Mucosa of stomach (tissue), 1 donor: ENCODE measurements around the gene TP53I11.
A peak's percentile ranks its signal among the peaks of the same experiment; 100 is the strongest.

Source experiments
- H3K27me3 ChIP-seq: one replicate; pipeline ENCODE4 v1.7.0; 2013; ENCODE audit warnings: mild to moderate bottlenecking, low read length; ENCODE audit not compliant: control insufficient read depth, insufficient read depth
- H3K36me3 ChIP-seq: one replicate; pipeline ENCODE4 v1.7.0; 2013; ENCODE audit warnings: low read length; ENCODE audit not compliant: control insufficient read depth, insufficient read depth
- H3K4me1 ChIP-seq: one replicate; pipeline ENCODE4 v1.7.0; 2013; ENCODE audit warnings: mild to moderate bottlenecking, low read length; ENCODE audit not compliant: control insufficient read depth, insufficient read depth
- H3K4me3 ChIP-seq: one replicate; pipeline ENCODE4 v1.7.0; 2013; ENCODE audit warnings: low read length
- H3K9ac ChIP-seq: one replicate; pipeline ENCODE4 v1.7.0; 2013; ENCODE audit warnings: mild to moderate bottlenecking, low read length, moderate library complexity
- H3K9me3 ChIP-seq: one replicate; pipeline ENCODE4 v1.7.0; 2013; ENCODE audit warnings: mild to moderate bottlenecking, low read length, moderate library complexity; ENCODE audit not compliant: control insufficient read depth
- donor health status: Pancreatic carcinoma.

The TP53I11 gene

GRCh38 chr11:44950031-44950624 lies 555 bp downstream of the TP53I11 start:
- H3K4me1 ChIP-seq, result peaks cover 47% of the 10 kb centered on the region
- no peaks in the 10 kb centered on the region for H3K27me3 ChIP-seq
- H3K9me3 ChIP-seq, result no peaks in the 10 kb centered on the region
- H3K9ac ChIP-seq, result peak overlapping the region; percentile 88
- H3K4me3 ChIP-seq, result peak overlapping the region; percentile 84
- no peaks in the 10 kb centered on the region for H3K36me3 ChIP-seq

- Histone ChIP-seq H3K4me1 (peaks cover 41% of the 10 kb centered on the region), H3K9me3 (no peaks in the 10 kb centered on the region), H3K27me3 (no peaks in the 10 kb centered on the region), H3K36me3 (no peaks in the 10 kb centered on the region), H3K4me3 (peak overlapping the region; percentile 84), H3K9ac (peak overlapping the region; percentile 88)
Observed at GRCh38 chr11:44949160-44950030, 1.3 kb downstream of the TP53I11 start.

DNA sequence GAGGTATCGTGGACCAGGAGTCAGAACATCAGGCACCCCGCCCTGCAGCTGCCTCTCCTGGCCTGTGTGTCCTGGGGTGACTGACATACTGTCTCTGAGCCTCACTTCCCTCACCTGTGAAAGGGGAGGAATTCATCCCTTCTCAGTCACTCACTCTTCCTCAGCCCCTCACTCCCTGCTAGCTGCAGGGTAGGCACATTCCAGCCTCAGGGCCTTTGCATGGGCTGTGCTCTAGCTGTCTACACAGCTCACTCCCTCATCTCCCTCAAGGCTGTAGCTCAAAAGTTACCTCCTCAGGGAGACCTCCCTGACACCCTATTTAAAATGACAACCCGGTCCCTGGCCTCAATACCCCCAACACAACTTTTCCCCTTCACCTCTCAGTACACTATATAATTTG lies 2.5 kb downstream of the TP53I11 start:
- no peak overlapping the region for H3K9ac ChIP-seq
- no peaks in the 10 kb centered on the region for H3K9me3 ChIP-seq
- peaks cover 50% of the 10 kb centered on the region for H3K4me1 ChIP-seq
- H3K36me3 ChIP-seq, result no peaks in the 10 kb centered on the region
- H3K4me3 ChIP-seq, result no peak overlapping the region
- H3K27me3 ChIP-seq, result no peaks in the 10 kb centered on the region

- Histone ChIP-seq H3K9me3 (no peaks in the 10 kb centered on the region), H3K4me1 (peaks cover 50% of the 10 kb centered on the region), H3K27me3 (no peaks in the 10 kb centered on the region), H3K9ac (no peak overlapping the region), H3K36me3 (no peaks in the 10 kb centered on the region), H3K4me3 (no peak overlapping the region)
Observed at GRCh38 chr11:44947114-44947513, 3.6 kb downstream of the TP53I11 start.

- Histone ChIP-seq H3K4me1 (peaks cover 50% of the 10 kb centered on the region), H3K9ac (no peak overlapping the region)
Observed at GRCh38 chr11:44946263-44946662, 4.4 kb downstream of the TP53I11 start.

GRCh38 chr11:44945666-44946065 lies 5.0 kb downstream of the TP53I11 start:
- Histone ChIP-seq H3K9me3 (no peaks in the 10 kb centered on the region), H3K9ac (no peak overlapping the region), H3K4me1 (peaks cover 55% of the 10 kb centered on the region), H3K27me3 (no peaks in the 10 kb centered on the region), H3K4me3 (no peak overlapping the region), H3K36me3 (no peaks in the 10 kb centered on the region)

More at GRCh38 chr11:44946263-44946662, 4.4 kb downstream of the TP53I11 start:
- H3K36me3 ChIP-seq, result no peaks in the 10 kb centered on the region
- H3K27me3 ChIP-seq, result no peaks in the 10 kb centered on the region
- H3K9me3 ChIP-seq, result no peaks in the 10 kb centered on the region
- H3K4me3 ChIP-seq, result no peak overlapping the region

- H3K4me3 ChIP-seq, result no peak overlapping the region
- no peaks in the 10 kb centered on the region for H3K27me3 ChIP-seq
- H3K36me3 ChIP-seq, result no peaks in the 10 kb centered on the region
- H3K9ac ChIP-seq, result no peak overlapping the region
- peaks cover 55% of the 10 kb centered on the region for H3K4me1 ChIP-seq
- H3K9me3 ChIP-seq, result no peaks in the 10 kb centered on the region
Observed at GRCh38 chr11:44944853-44945235, 5.8 kb downstream of the TP53I11 start.

DNA sequence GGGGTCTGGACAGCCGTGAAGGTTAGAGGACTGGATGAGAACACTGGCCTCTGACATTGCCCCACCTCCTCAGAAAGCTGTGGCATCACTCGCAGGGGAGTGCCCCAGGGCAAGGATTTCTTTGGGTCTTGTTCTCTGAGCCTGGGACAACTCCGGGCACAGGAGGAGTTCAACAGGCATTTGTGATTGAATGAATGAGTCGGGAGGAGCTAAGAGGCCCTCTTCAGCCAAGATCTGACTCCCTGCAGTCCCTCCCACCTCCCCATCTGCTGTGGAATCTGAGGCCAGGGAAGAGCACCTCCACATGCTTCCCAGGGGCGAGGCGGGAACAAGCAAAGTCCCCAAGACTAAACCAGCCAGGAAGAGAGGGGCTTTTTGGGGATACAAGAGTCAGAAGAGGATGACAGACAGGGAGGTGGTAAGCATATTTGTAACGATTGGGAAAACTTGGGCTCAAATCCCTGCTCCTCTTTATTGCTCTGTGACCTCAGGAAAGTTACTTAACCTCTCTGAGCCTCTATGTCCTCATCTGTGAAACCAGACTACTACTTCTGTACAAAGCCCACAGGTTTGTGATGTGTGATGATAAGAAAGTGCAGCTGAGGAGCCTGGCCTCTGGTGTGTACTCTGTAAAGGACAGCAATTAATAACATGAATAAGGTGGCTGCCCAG lies 6.4 kb downstream of the TP53I11 start:
- no peak overlapping the region for H3K9ac ChIP-seq
- no peaks in the 10 kb centered on the region for H3K36me3 ChIP-seq
- H3K9me3 ChIP-seq, result no peaks in the 10 kb centered on the region
- no peak overlapping the region for H3K4me3 ChIP-seq
- H3K4me1 ChIP-seq, result peaks cover 53% of the 10 kb centered on the region
- no peaks in the 10 kb centered on the region for H3K27me3 ChIP-seq

DNA sequence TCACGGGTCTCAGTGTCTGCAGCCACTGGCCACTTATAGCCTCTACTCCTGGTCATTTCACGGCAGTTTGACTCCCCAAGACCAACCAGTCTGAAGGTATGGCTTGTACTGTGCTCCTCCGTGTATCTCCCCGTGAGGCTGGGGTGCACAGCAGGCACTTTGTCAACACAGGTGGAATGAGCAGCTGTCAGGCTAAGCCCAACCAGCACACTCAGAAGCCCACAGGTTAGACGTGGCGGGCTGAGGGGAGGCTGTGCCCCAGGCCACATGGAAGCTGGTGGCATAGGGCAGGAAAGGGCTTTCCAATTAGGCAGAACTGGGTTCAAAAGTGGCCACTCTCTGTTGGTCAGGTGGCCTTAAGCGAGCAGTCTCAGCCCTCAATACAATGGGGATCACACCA lies 7.0 kb downstream of the TP53I11 start:
- Histone ChIP-seq H3K36me3 (no peaks in the 10 kb centered on the region), H3K4me3 (no peak overlapping the region), H3K27me3 (no peaks in the 10 kb centered on the region), H3K9ac (no peak overlapping the region), H3K9me3 (no peaks in the 10 kb centered on the region), H3K4me1 (peaks cover 47% of the 10 kb centered on the region)

DNA sequence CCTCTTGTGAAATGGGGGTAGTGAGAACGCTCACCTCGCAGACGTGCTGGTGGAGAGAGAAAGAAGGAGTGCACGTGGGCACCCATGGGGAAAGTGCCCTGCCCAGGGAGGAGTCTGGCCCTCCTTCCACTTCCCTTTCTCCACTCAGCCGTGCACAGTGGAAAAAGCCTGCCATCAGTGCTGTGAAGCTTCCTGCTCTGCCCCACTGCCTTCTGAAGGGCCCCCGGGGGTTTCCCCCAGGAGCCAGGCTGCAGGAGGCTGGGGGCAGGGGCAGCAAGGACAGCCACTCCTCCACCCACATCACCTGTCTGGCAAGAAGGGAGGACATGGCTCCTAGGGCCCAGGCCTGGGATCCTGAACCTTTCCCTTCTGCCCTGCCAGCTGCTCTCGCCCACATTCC lies 7.6 kb downstream of the TP53I11 start:
- no peak overlapping the region for H3K4me3 ChIP-seq
- no peaks in the 10 kb centered on the region for H3K27me3 ChIP-seq
- H3K36me3 ChIP-seq, result no peaks in the 10 kb centered on the region
- H3K9ac ChIP-seq, result peak overlapping the region; percentile 36
- no peaks in the 10 kb centered on the region for H3K9me3 ChIP-seq
- H3K4me1 ChIP-seq, result peaks cover 43% of the 10 kb centered on the region

GRCh38 chr11:44942029-44942955 lies 8.4 kb downstream of the TP53I11 start:
- no peaks in the 10 kb centered on the region for H3K36me3 ChIP-seq
- peak overlapping the region; percentile 36 for H3K9ac ChIP-seq
- H3K4me3 ChIP-seq, result no peak overlapping the region
- H3K9me3 ChIP-seq, result no peaks in the 10 kb centered on the region
- H3K4me1 ChIP-seq, result peaks cover 43% of the 10 kb centered on the region
- no peaks in the 10 kb centered on the region for H3K27me3 ChIP-seq
